Cortex of kidney (tissue), 1 donor: ENCODE data around the gene RSPH9.
"Not testable (repeated sequence)": the region's sequence is repeated elsewhere in the genome, so short reads cannot be mapped to it uniquely, and the experiment has no call there.

ENCODE experiments used
- DNase-seq: peaks from one replicate; lab custom pipeline; 2025; lab: John Stamatoyannopoulos, UW

Gene RSPH9

DNA sequence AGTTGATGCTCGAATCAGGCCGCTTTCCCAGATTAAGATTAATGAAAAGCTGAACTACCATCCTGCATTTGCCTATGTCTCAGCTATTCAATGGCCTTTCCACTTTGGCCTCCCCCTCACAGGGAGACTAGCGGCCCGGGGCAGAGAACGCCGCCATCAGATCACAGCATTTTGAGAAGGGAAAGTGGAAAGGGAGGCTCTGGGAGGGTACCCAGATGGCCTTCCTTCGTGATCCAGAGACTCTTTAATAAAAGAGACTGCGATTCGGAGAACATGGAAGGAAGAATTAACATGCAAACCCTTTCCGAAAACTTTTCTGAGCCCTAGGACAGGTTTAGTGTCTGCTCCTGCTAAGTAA is 42.2 kb downstream of the RSPH9 start:
- no peak for DNase-seq

- no peak for DNase-seq
These were observed 42.9 kb downstream of the RSPH9 start, which contains the start of gene MRPS18A for GRCh38 chr6:43687437-43688347. MRPS18A (minus strand) TSS chr6:43687791; CDS start chr6:43687779, 12 bp downstream.

DNA sequence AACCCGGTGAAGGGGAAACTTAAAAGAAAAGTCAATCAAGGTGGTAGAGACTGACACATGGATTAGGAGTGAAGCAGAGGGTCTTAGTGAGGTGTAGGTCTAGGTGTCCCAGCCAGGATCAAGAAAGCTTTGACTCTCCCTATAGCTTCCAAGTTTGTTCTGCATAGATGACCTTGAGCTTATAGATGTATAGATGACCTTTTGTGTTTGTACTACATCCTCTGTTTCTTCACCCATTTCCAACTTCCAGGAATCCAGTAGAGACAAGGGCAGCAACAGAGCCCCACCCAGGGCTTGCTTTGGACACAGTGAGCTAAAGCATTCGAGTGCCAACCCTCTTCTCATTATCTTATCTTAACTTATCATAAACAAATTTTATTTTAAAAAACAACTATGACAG is 44.6 kb downstream of the RSPH9 start:
- DNase-seq, result no peak

DNA sequence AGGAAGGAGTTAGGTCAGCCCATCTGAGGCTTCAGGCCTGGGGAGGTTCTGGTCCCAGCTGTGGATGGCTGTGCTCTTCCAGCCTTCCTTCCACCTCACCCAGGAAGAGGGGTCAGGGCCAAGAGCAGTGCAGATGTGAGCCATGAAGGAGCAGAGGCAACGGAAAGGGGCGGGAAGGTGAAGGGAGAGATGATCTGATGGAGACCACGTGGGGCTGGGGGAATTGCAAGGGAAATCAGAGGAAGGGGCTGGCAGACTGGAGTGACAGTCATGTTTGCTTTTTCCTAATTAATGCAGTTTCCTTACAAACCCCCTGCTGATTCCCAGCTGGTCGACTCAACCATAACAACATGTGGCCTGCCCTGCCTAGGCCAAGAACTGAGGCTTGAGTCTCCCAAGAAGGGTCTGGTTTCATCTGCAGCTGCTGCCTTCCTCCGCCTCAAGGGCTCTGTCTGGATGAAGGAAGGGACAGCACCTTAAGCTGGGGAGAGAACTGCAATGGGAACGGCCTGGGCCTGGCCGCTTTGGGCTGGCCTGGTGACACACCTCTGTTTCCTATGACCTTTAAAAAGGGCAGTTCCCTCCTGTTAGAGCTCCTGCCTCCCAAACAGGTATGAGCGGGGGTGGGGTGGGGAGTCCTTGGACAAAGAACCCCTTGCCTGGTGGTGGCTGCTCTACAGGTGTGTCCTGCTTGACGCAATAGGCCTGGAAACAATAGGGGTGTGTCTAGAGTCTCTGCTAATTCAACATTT is 50.6 kb downstream of the RSPH9 start:
- no peak for DNase-seq

DNA sequence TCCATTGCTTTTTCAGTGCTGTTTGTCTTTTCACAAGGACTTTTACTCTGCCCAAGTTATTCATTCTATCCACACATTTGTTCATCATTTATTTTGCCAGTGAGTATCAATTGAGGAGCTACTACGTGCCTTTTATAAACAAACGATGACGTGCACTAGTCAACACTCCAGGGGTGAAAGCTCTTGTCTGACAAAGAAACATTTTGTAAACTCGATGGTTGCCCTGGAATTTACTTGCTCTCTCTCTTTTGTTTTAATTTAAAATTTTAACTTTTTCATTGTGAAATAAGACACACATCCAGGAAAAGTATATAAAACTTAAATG is 51.1 kb downstream of the RSPH9 start:
- no peak for DNase-seq

DNA sequence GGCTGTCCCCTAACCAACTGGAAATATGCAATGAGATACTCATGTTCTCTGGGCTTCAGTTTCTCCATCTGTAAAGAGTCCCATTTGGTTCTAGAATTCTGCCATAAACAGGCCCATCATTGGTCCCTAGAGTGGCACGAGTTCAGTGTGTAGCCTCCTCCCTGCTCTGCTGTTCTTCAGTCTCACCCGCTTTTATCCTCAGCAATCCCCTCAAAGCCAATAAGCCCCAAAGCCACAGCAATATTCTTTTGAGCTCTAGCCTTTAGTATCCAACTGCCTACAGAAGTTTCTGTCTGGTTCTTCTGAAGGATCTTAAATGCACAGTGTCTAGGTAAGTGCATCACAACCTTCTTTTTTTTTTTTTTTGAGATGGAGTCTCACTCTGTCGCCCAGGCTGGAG is 52.6 kb downstream of the RSPH9 start:
- no peak for DNase-seq

DNA sequence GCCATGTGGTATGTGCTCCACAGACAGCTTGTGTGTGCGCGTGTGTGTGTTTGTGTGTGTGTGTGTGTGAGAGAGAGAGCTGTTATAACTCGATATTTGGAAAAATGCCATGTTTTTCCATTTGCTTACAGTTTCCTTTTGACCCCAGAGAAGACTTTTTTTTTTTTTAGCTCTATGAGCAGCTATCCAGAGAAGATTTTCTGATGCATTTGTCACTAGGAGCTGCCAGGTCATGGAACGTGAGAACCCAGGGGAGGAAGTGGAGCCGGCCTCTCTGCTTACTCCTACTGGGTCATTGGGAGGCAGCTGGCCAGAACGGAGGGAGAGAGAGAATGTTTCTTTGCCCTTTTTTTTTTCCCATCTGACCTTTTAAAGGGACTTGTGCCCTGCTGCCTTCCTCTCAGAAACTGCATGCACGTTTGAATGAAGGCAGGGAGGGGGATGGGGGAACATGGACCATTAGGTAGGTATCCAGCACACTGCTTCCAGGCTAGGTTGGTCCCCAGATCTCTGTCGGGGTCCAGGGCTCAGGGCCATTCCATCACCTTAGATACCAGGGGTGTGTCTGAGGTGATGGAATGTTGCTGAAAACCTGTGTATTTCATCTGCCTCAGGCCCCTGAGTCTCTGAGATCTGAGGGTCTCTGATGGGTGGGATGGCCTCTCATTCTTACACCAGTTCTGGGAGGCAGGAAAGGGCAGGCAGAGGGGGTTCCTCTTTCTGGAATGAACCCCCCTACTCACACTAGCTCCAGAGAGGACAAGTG is 53.9 kb downstream of the RSPH9 start:
- DNase-seq, result no peak

DNA sequence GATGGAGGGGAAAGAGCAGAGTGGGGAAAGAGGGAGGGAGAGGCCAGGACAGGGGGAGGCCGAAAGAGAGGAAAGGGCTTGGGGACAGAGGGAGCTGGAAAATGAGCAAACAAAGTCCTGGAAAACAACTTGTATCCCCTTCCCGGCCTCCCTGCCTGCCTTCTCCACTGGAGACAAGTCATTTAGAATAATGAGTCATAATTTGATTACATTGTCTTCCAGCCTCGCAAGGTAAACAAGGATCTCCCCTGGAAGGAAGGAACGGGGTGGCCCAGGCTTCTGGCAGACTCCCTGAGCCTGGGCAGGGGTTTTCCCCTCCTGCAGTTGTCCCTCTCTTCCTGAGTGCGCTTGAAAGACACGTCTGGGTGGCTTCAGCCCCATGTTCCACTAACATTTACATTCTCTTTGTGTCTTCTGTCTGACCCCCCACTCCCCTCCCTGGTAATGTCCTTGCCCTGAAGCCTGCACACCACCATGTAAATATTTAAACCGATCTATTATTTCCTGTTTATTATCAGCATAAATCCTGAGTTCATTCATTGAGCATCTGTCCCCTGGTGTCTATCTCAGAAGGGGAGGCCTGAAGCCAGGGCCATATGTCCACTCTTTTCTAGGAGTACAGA is 54.8 kb downstream of the RSPH9 start:
- no peak for DNase-seq

DNA sequence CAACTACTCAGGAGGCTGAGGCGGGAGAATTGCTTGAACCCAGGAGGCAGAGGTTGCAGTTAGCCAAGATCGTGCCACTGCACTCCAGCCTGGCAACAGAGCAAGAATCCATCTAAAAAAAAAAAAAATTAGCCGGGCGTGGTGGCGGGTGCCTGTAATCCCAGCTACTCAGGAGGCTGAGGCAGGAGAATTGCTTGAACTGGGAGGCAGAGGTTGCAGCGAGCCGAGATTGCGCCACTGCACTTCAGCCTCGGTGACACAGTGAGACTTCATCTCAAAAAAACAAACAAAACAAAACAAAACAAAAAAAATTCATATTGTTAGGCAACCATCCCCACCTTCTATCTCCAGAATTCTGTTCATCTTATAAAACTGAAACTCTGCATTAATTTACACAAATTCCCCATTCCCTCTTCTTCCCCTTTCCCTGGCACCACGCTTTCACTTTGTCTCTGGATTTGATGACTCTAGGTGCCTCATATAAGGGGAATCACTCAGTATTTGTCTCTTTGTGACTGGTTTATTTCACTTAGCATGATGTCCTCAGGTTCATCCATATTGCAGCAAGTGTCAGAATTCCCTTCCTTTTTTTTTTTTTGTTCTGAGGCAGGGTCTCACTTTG is 56.2 kb downstream of the RSPH9 start:
- DNase-seq, result not testable (repeated sequence)

DNA sequence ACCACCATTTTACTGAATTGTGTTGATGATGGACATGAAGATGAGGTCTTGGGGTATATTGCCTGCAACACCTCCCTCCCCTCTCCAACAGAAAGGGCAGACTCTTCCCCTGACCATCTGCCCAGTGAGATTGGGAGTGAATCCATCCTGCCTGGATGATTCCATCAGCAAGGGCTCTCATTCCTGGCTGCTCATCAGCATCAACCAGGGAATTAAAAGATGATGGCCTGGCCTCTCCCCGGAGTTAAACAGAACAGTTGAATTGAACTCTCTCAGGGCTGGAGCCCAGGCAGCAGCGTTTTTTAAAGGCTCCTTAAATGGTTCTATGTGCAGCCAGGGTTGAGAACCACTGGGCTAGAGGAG is 57.3 kb downstream of the RSPH9 start:
- no peak for DNase-seq

DNA sequence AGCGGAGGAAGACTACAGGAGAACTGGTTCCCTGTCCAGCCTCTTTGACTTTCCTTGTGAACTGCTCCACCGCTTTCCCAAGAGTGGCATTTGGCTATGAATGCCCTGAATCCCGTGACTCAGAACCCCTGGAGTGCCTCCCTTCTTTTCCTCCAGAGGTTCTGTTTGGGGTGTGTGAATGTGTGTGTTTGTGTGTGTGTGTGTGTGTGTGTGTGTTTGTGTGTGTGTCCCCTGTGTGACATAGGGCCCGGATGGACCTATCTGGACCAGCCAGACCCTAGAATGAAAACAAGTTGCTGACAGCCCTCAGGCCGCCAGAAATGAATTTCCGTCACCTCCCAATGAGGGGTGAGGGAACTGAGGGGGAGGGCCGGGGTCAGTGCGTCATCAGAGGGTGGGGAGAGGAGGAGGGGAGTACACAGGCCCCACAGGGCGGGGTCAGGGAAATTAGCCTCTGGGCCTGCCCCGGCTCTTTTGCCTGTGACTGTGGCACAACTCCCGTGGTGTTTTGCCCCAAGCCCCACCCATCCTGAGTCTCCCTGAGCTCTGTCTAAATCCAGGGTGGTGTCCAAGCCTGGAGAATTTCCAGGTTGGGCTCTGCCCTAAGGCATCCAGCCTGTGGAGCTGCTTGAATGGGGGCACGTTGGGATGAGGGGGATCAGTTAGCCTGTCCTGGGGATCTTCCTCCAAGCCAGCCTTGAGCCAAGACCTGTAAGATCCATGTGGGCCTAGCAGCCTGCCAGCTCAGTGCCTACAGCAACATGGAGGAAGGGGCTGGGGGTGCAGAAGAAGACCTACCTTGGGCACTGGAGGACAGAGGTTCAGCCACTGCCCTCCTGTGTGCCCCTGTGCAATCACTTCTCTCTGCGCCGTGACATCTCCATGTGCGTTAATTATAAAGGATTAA is 58.0 kb downstream of the RSPH9 start:
- DNase-seq, result no peak

- DNase-seq, result no peak
These were observed 58.9 kb downstream of the RSPH9 start for GRCh38 chr6:43703512-43704429.

DNA sequence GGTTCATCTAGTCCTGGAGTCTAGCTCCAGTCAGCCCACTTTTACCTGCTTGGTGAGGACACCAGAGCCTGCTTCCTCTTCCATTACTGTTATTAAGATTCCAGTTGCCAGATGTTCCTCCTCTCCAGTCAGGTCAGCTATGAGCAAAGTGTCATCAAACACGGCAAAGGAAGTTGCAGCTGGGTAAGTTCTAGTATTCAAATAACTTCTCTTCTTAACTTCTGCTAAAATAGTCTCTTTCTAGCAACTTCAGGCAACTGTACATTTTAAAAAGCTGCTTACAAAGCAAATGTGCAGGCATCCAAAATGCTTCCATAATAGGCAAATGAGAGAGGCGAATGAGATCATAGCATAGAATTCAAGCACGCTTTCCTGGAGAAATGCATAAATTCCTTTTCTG is 61.2 kb downstream of the RSPH9 start:
- DNase-seq, result no peak

DNA sequence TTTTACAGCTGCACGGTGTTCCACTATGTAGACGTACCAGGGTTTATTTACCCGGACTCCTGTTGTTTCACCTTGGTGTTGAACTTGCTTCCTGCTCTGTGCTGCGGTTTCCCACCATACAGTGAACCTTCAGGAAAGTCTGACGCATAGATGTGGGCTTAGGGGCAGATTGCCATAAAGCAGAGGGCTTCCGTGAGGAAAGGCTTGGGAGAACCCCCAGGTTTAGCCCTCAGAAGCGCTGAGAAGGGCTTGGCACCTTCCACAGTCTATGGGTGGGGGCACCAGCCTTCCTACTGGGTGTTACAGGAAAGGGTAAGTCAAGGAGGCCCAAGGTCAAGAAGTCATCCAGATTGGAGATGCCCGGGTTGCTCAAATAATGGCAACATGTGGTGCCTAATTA is 62.0 kb downstream of the RSPH9 start:
- no peak for DNase-seq

DNA sequence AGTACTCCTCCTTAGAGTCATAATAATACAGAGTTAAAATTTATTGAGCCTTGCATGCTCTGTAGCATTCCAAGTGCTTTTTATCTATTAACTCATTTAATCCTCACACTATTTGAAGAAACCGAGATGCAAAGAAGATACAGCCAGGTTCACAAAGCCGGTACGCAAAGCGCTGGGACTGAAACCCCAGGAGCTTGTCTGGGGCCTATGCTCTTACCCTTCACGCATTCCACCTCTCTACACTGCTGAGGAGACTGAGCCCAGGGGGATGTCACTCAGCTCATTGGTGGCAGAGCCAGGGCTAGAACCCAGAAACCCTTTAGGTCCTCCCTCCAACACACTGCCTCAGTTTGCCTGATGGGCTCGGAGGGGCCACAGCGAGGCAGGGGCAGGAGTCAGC is 62.4 kb downstream of the RSPH9 start:
- DNase-seq, result no peak

- DNase-seq, result no peak
These were observed 62.9 kb downstream of the RSPH9 start for GRCh38 chr6:43707767-43708166.

- DNase-seq, result no peak
These were observed 64.2 kb downstream of the RSPH9 start for GRCh38 chr6:43708860-43709653.

DNA sequence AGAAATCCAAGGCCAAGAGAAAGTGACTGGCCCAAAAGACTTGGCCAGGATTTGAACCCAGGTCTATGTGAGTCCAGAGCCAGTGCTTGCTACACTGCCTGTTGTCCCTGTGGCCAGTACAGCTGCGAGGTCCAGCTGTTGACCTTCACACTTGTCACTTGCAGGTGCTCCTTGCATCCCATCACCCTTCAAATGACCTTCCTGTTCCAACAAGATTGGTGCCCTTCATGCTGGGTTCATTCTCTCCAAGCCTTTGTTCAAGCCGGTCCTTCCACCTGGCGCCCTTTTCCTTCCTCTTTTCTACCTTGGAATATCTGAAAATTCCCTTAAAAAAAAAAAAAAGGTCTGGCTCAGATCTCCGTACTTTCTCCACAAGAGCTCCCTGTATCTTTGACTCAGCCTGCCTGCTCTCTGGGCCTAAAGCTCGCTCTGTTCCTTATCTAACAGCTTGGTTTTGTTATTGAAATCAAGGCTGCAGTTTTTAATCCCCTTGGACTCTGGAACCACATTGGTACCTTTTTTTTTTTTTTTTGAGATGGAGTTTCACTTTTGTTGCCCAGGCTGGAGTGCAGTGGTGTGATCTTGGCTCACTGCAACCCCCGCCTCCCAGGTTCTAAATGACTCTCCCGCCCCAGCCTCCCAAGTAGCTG is 64.9 kb downstream of the RSPH9 start:
- no peak for DNase-seq
